H1 (cell line): ENCODE results near the gene SPATS2. TPM values are rescaled to one million over a fixed set of nuclear protein-coding genes. Genes with fewer than 3 reads are reported as not detected.

ENCODE experiments used
- CTCF ChIA-PET: fragments of 300-600 bp; sonication (Branson Sonifier 250); formaldehyde crosslinking; loops from one replicate; lab custom pipeline; 2021; ENCODE audit not compliant: partially characterized antibody; lab: Charles Lee
- POLR2A ChIA-PET: fragments of 300-600 bp; sonication (Branson Sonifier 250); formaldehyde crosslinking; loops from one replicate; lab custom pipeline; 2021; ENCODE audit warnings: inconsistent platforms; ENCODE audit not compliant: partially characterized antibody; lab: Charles Lee
- DNase-seq, 2 experiments: peaks; one replicate each; pipeline versions ENCODE4 v3.0.0 to v3.0.0-alpha.2; 2010 to 2022; ENCODE audit warnings: low spot score in 2 of 2, low read depth in 1 of 2, mixed read lengths in 1 of 2
- FAIRE-seq: peaks from 2 replicates; lab custom pipeline; 2011; peaks lifted over from hg19 to GRCh38; lab: Jason Lieb, UNC
- H2AFZ ChIP-seq: 2 replicates; pipeline ENCODE4 v1.8.1; 2012; ENCODE audit warnings: low read length, inconsistent platforms
- H2AK5ac ChIP-seq: 2 replicates; pipeline ENCODE4 v1.6.1; 2013; ENCODE audit warnings: low read depth, low read length
- H2BK120ac ChIP-seq: replicated peaks from 2 replicates; pipeline ENCODE3; 2013; ENCODE audit warnings: low read depth, low read length, inconsistent platforms
- H2BK12ac ChIP-seq: 2 replicates; pipeline ENCODE4 v1.6.1; 2013; ENCODE audit warnings: low read depth, low read length
- H2BK15ac ChIP-seq: 2 replicates; pipeline ENCODE4 v1.6.1; 2013; ENCODE audit warnings: low read length
- H2BK20ac ChIP-seq: 2 replicates; pipeline ENCODE4 v1.6.1; 2013; ENCODE audit warnings: low read length
- H2BK5ac ChIP-seq: 2 replicates; pipeline ENCODE4 v1.6.1; 2013; ENCODE audit warnings: low read depth, low read length
- H3K14ac ChIP-seq: 2 replicates; pipeline ENCODE4 v1.6.1; 2013; ENCODE audit warnings: inconsistent platforms; ENCODE audit not compliant: insufficient read length
- H3K18ac ChIP-seq: 2 replicates; pipeline ENCODE4 v1.6.1; 2013; ENCODE audit warnings: low read length; ENCODE audit errors: extremely low read depth
- H3K23ac ChIP-seq: 2 replicates; pipeline ENCODE4 v1.6.1; 2013; ENCODE audit warnings: inconsistent platforms; ENCODE audit not compliant: insufficient read length
- H3K23me2 ChIP-seq: 2 replicates; pipeline ENCODE4 v1.6.1; 2013; ENCODE audit warnings: low read depth, low read length
- H3K27ac ChIP-seq: 2 replicates; pipeline ENCODE4 v1.6.1; 2011; ENCODE audit warnings: low read depth, low read length, inconsistent platforms
- H3K27me3 ChIP-seq, 4 experiments: replicated peaks in 1 of 4; 1 replicate in 1 of 4; 2 replicates in 3 of 4; pipeline versions ENCODE4 v1.6.1 to v1.8.1; 2011 to 2013; ENCODE audit warnings: low read length in 3 of 4, mild to moderate bottlenecking in 3 of 4, inconsistent platforms in 2 of 4, mixed read lengths in 2 of 4, moderate library complexity in 1 of 4; ENCODE audit not compliant: control insufficient read depth in 3 of 4, insufficient read depth in 3 of 4; ENCODE audit errors: extremely low read depth in 1 of 4
- H3K36me3 ChIP-seq, 4 experiments: 2 replicates each; pipeline versions ENCODE4 v1.6.1 to v1.8.1; 2011 to 2013; ENCODE audit warnings: mild to moderate bottlenecking in 4 of 4, low read length in 3 of 4, moderate library complexity in 2 of 4, control low read depth in 1 of 4, inconsistent platforms in 1 of 4; ENCODE audit not compliant: insufficient read depth in 4 of 4, control insufficient read depth in 2 of 4
- H3K4ac ChIP-seq: replicated peaks from 2 replicates; pipeline ENCODE3; 2013; ENCODE audit warnings: low read length, low read depth, mixed read lengths, inconsistent platforms; ENCODE audit not compliant: insufficient read length
- H3K4me1 ChIP-seq, 4 experiments: replicated peaks in 1 of 4; 1 replicate in 1 of 4; 2 replicates in 3 of 4; pipeline versions ENCODE4 v1.6.1 to v1.8.1; 2011 to 2013; ENCODE audit warnings: low read length in 3 of 4, inconsistent platforms in 2 of 4, mixed read lengths in 1 of 4; ENCODE audit not compliant: insufficient read depth in 4 of 4, control insufficient read depth in 3 of 4
- H3K4me2 ChIP-seq, 2 experiments: 2 replicates each; pipeline versions ENCODE4 v1.6.1 to v1.8.1; 2011 to 2013; ENCODE audit warnings: low read depth in 2 of 2, low read length in 2 of 2, control low read depth in 1 of 2, inconsistent platforms in 1 of 2, mild to moderate bottlenecking in 1 of 2; ENCODE audit not compliant: insufficient read depth in 1 of 2
- H3K4me3 ChIP-seq, 4 experiments: fragments of 200-600, 300-600 bp in 1 of 4; sonication (generic), shearing (Covaris generic), sonication (Bioruptor Twin) in 1 of 4; 2 replicates each; pipeline versions ENCODE4 v1.5.1 to v1.8.1; 2011 to 2016; ENCODE audit warnings: low read length in 4 of 4, low read depth in 3 of 4, control low read depth in 2 of 4, inconsistent platforms in 2 of 4, mild to moderate bottlenecking in 2 of 4, mixed read lengths in 1 of 4, moderate library complexity in 1 of 4; ENCODE audit not compliant: insufficient read depth in 2 of 4; ENCODE audit errors: extremely low read depth in 1 of 4
- H3K56ac ChIP-seq: replicated peaks from 2 replicates; pipeline ENCODE3; 2013; ENCODE audit warnings: low read depth, mild to moderate bottlenecking, mixed read lengths, low read length, inconsistent platforms; ENCODE audit not compliant: insufficient read length
- H3K79me1 ChIP-seq: 2 replicates; pipeline ENCODE4 v1.6.1; 2013; ENCODE audit warnings: low read depth, low read length, control low read depth
- H3K79me2 ChIP-seq, 2 experiments: 2 replicates each; pipeline versions ENCODE4 v1.6.1 to v1.8.1; 2012 to 2013; ENCODE audit warnings: low read length in 2 of 2, mild to moderate bottlenecking in 2 of 2, inconsistent platforms in 1 of 2; ENCODE audit not compliant: insufficient read depth in 2 of 2, control insufficient read depth in 1 of 2
- H3K9ac ChIP-seq, 4 experiments: replicated peaks in 1 of 4; 1 replicate in 1 of 4; 2 replicates in 3 of 4; pipeline versions ENCODE4 v1.6.1 to v1.8.1; 2011 to 2013; ENCODE audit warnings: low read depth in 3 of 4, low read length in 3 of 4, control low read depth in 2 of 4, mild to moderate bottlenecking in 2 of 4, moderate library complexity in 2 of 4, inconsistent platforms in 1 of 4; ENCODE audit errors: extremely low read depth in 1 of 4
- H3K9me3 ChIP-seq, 2 experiments: 2 replicates each; pipeline versions ENCODE4 v1.6.1 to v1.8.1; 2012 to 2013; ENCODE audit warnings: mild to moderate bottlenecking in 2 of 2, moderate library complexity in 2 of 2, control low read depth in 1 of 2, inconsistent platforms in 1 of 2, low read depth in 1 of 2, low read length in 1 of 2, mixed read lengths in 1 of 2; ENCODE audit not compliant: insufficient read depth in 2 of 2
- H4K20me1 ChIP-seq, 2 experiments: replicated peaks in 1 of 2; 2 replicates each; pipeline versions ENCODE3 to v1.8.1; 2011 to 2013; ENCODE audit warnings: inconsistent platforms in 2 of 2, low read length in 2 of 2, mild to moderate bottlenecking in 1 of 2; ENCODE audit not compliant: insufficient read depth in 2 of 2, control insufficient read depth in 1 of 2
- H4K5ac ChIP-seq: 2 replicates; pipeline ENCODE4 v1.6.1; 2013; ENCODE audit warnings: low read length, low read depth, mixed read lengths, inconsistent platforms; ENCODE audit not compliant: insufficient read length
- H4K8ac ChIP-seq: 2 replicates; pipeline ENCODE4 v1.8.0; 2013; ENCODE audit warnings: mild to moderate bottlenecking, moderate library complexity, low read length, inconsistent platforms; ENCODE audit not compliant: insufficient read depth; ENCODE audit errors: extremely low read depth
- H4K91ac ChIP-seq: replicated peaks from 2 replicates; pipeline ENCODE3; 2013; ENCODE audit warnings: low read length, mixed read lengths, inconsistent platforms; ENCODE audit not compliant: insufficient read length
- BRCA1 ChIP-seq: IDR thresholded peaks from 2 replicates; pipeline ENCODE4 v1.6.1; 2012; ENCODE audit warnings: low read depth, low read length, improper control_type of control experiment
- CEBPB ChIP-seq: IDR thresholded peaks from 2 replicates; pipeline ENCODE4 v1.6.1; 2012; ENCODE audit warnings: low read depth, low read length
- E2F6 ChIP-seq: IDR thresholded peaks from 2 replicates; pipeline ENCODE4 v1.6.1; 2012; ENCODE audit warnings: inconsistent platforms
- EGR1 ChIP-seq: IDR thresholded peaks from 2 replicates; pipeline ENCODE4 v1.6.1; 2011; ENCODE audit warnings: low read depth, low read length, borderline replicate concordance
- EZH2 ChIP-seq: fragments of 200-600 bp; sonication (generic); IDR thresholded peaks from 2 replicates; pipeline ENCODE4 v1.7.1; 2012; ENCODE audit warnings: low read depth, mild to moderate bottlenecking, moderate library complexity, low read length, inconsistent platforms; ENCODE audit not compliant: severe bottlenecking
- FOSL1 ChIP-seq: IDR thresholded peaks from 2 replicates; pipeline ENCODE4 v1.6.1; 2011; ENCODE audit warnings: mild to moderate bottlenecking, low read depth, low read length, moderate library complexity; ENCODE audit not compliant: insufficient read depth
- KDM4A ChIP-seq: IDR thresholded peaks from one replicate; pipeline ENCODE4 v1.7.1; 2012; ENCODE audit warnings: low read depth, mild to moderate bottlenecking, moderate library complexity, low read length, inconsistent platforms; ENCODE audit not compliant: severe bottlenecking
- KDM5A ChIP-seq: fragments of 200-600 bp; IDR thresholded peaks from 2 replicates; pipeline ENCODE4 v1.7.1; 2012; ENCODE audit warnings: mild to moderate bottlenecking, low read length, inconsistent platforms, mixed read lengths
- PHF8 ChIP-seq: fragments of 200-600 bp; sonication (generic); conservative IDR thresholded peaks from 2 replicates; pipeline ENCODE4 v1.7.1; 2012; ENCODE audit warnings: low read depth, mild to moderate bottlenecking, inconsistent platforms, low read length, moderate library complexity
- RBBP5 ChIP-seq: IDR thresholded peaks from 2 replicates; pipeline ENCODE4 v1.7.1; 2012; ENCODE audit warnings: low read depth, mild to moderate bottlenecking, inconsistent platforms, low read length, moderate library complexity, borderline replicate concordance
- RFX5 ChIP-seq: IDR thresholded peaks from 2 replicates; pipeline ENCODE4 v1.6.1; 2011; ENCODE audit warnings: low read depth, low read length, improper control_type of control experiment, borderline replicate concordance
- RXRA ChIP-seq: IDR thresholded peaks from 2 replicates; pipeline ENCODE4 v1.6.1; 2011; ENCODE audit warnings: low read depth, mild to moderate bottlenecking, low read length, moderate library complexity; ENCODE audit not compliant: insufficient read depth
- WGBS, 2 experiments: shearing (Covaris generic) in 1 of 2; methylation state at CpG; one replicate each; pipeline versions ENCODE4 v1.1.6 to v1.1.7; 2013 to 2015; ENCODE audit warnings: low lambda C conversion rate in 2 of 2, mixed read lengths in 2 of 2, inconsistent platforms in 1 of 2, low coverage in 1 of 2, missing lambda C conversion rate in 1 of 2; ENCODE audit not compliant: insufficient replicate concordance in 2 of 2, insufficient coverage in 1 of 2, insufficient read length in 1 of 2; ENCODE audit errors: extremely low coverage in 1 of 2, missing lambda C conversion rate in 1 of 2; 5-methylcytosine and 5-hydroxymethylcytosine counted together
- polyA plus RNA-seq, 7 experiments: library from polyadenylated mRNA; depleted of rRNA in 3 of 7; stranded (reverse) in 5 of 7; unstranded in 2 of 7; fragments of >200 nt in 5 of 7; fragments of 200-250 nt in 2 of 7; gene quantifications; 1 replicate in 5 of 7; 2 replicates in 1 of 7; 4 replicates in 1 of 7; pipeline versions ENCODE4 v1.2.1 to v1.2.3, GENCODE V29; 2011 to 2013; ENCODE audit warnings: missing spikeins in 2 of 7, mixed read lengths in 2 of 7
- total RNA-seq: library from RNA; stranded (reverse); fragmentation: NEBNext Ultra II Directional; extraction: Animal tissue kit (Norgen Biotek cat#: 25700); gene quantifications from 2 replicates; pipeline ENCODE4 v1.2.1, GENCODE V29; 2021
- TF ChIP-seq, protein P1 (sequence below): IDR thresholded peaks from 2 replicates; pipeline ENCODE4 v1.6.1; 2011; ENCODE audit warnings: low read depth, mild to moderate bottlenecking, low read length; ENCODE audit not compliant: insufficient read depth

SPATS2 gene
- total and polyA plus RNA-seq, 2 of the 8 experiments (the other 6 are each of a cell fraction or from before 2014, with no cell fraction given) = 19.2 to 24.5 TPM

- no peak overlapping the region for H2BK15ac ChIP-seq
- no peak overlapping the region for H4K5ac ChIP-seq
- no peaks in the 10 kb centered on the region for H3K79me1 ChIP-seq
- no peak overlapping the region for H3K56ac ChIP-seq
- no peak overlapping the region for H2BK20ac ChIP-seq
- no peak overlapping the region for H3K14ac ChIP-seq
- no peak overlapping the region for H2BK12ac ChIP-seq
- FAIRE-seq = no peak
- H2AFZ ChIP-seq = no peak overlapping the region
- H3K27ac ChIP-seq = no peak overlapping the region
- CTCF ChIA-PET = interaction anchor here (1.1 to 26.7 kb wide), 9 partner anchors 10 to 200 kb away, joined by 3 to 538 read pairs (median 7); partner anchors contain the start of gene C1QL4
- no peak overlapping the region for H2BK120ac ChIP-seq
- 78% methylated on average over 2 of the region's 2 CpGs; no CpG with 5 or more reads in 1 of the 2 experiments for WGBS, 2 experiments
- no peaks in the 10 kb centered on the region; the same call in 1 of the 2 replicates for H3K23me2 ChIP-seq
- H4K91ac ChIP-seq = no peak overlapping the region
- H3K18ac ChIP-seq = no peak overlapping the region
- peaks cover 0 to 1% (median 0%) of the 10 kb centered on the region in 4 experiments; a peak in 3 of 7 replicates for H3K4me1 ChIP-seq
- no peak overlapping the region for H2BK5ac ChIP-seq
- no peak overlapping the region for H3K23ac ChIP-seq
- no peaks in the 10 kb centered on the region for H3K36me3 ChIP-seq
- POLR2A ChIA-PET = interaction anchor here (1.0 kb wide), 1 partner anchor 159 kb away, joined by 3 read pairs; no protein-coding TSS in a partner anchor
- no peak for DNase-seq
- no peaks in the 10 kb centered on the region for H3K79me2 ChIP-seq
- peaks cover 0 to 1% of the 10 kb centered on the region in 2 experiments for H4K20me1 ChIP-seq
- H3K4me3 ChIP-seq = no peak overlapping the region
- peaks cover 6 to 25% (median 23%) of the 10 kb centered on the region in 4 experiments for H3K27me3 ChIP-seq
- H3K4ac ChIP-seq = no peak overlapping the region
- no peaks in the 10 kb centered on the region for H3K9me3 ChIP-seq
- H2AK5ac ChIP-seq = no peak overlapping the region
- no peak overlapping the region for H4K8ac ChIP-seq
- no peak overlapping the region for H3K4me2 ChIP-seq
- no peak overlapping the region for H3K9ac ChIP-seq
- TF ChIP-seq PHF8 (no peak), FOSL1 (no peak), EGR1 (no peak), RBBP5 (no peak), CEBPB (no peak), KDM5A (no peak), KDM4A (no peak), E2F6 (no peak), RFX5 (no peak), RXRA (no peak), BRCA1 (no peak), EZH2 (no peak)
- TF ChIP-seq, protein P1, sequence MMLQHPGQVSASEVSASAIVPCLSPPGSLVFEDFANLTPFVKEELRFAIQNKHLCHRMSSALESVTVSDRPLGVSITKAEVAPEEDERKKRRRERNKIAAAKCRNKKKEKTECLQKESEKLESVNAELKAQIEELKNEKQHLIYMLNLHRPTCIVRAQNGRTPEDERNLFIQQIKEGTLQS = no peak
These were observed 14.9 kb upstream of the SPATS2 start for GRCh38 chr12:49352351-49352750.
